Skeletal muscle tissue (tissue), 4 donors: ENCODE results near the gene SLC22A3. TPM values are rescaled to one million over a fixed set of nuclear protein-coding genes. Genes with fewer than 3 reads are reported as not detected.

ENCODE experiments used
- H3K27ac ChIP-seq: one replicate; pipeline ENCODE4 v1.7.0; 2013; ENCODE audit warnings: mild to moderate bottlenecking, low read depth, low read length, inconsistent platforms
- H3K27me3 ChIP-seq, 3 donors: one replicate each; pipeline ENCODE4 v1.7.0; 2013; ENCODE audit warnings: low read length in 3 of 3; ENCODE audit not compliant: control insufficient read depth in 3 of 3, insufficient read depth in 3 of 3
- H3K36me3 ChIP-seq, 3 donors: one replicate each; pipeline ENCODE4 v1.7.0; 2013; ENCODE audit warnings: low read length in 3 of 3; ENCODE audit not compliant: control insufficient read depth in 3 of 3, insufficient read depth in 3 of 3
- H3K4me1 ChIP-seq, 3 donors: one replicate each; pipeline ENCODE4 v1.7.0; 2013; ENCODE audit warnings: low read length in 3 of 3, mild to moderate bottlenecking in 3 of 3; ENCODE audit not compliant: control insufficient read depth in 3 of 3, insufficient read depth in 3 of 3
- H3K4me3 ChIP-seq, 3 donors: one replicate each; pipeline ENCODE4 v1.7.0; 2013; ENCODE audit warnings: low read length in 3 of 3
- H3K9ac ChIP-seq, 3 donors: one replicate each; pipeline ENCODE4 v1.7.0; 2013; ENCODE audit warnings: low read length in 3 of 3, mild to moderate bottlenecking in 3 of 3, moderate library complexity in 2 of 3, low read depth in 1 of 3
- H3K9me3 ChIP-seq, 3 donors: one replicate each; pipeline ENCODE4 v1.7.0; 2013; ENCODE audit warnings: low read length in 3 of 3; ENCODE audit not compliant: control insufficient read depth in 3 of 3
- total RNA-seq: library from RNA; depleted of rRNA; stranded (reverse); fragments of >200 nt; gene quantifications from one replicate; pipeline ENCODE4 v1.2.3, GENCODE V29; 2014
- donor health status: Osteomylitis.

The SLC22A3 gene
- total RNA-seq, 1 donor from 2014 or later, result 8.4 TPM

GRCh38 chr6:160349814-160350350, 1.7 kb downstream of the SLC22A3 start:
- H3K9me3 ChIP-seq, result no peaks in the 10 kb centered on the region
- peaks cover 0 to 8% (median 0%) of the 10 kb centered on the region in 3 donors for H3K36me3 ChIP-seq
- H3K9ac ChIP-seq, result peak overlapping the region in 2 of 3 donors; percentile 11 to 91
- H3K4me1 ChIP-seq, result peaks cover 15 to 28% (median 20%) of the 10 kb centered on the region in 3 donors
- peak overlapping the region; percentile 60 to 88 (median 73) for H3K4me3 ChIP-seq
- peaks cover 0 to 19% (median 9%) of the 10 kb centered on the region in 3 donors for H3K27me3 ChIP-seq
- H3K27ac ChIP-seq, result no peak overlapping the region

- Histone ChIP-seq H3K9me3 (no peaks in the 10 kb centered on the region), H3K36me3 (peaks cover 0 to 5% (median 0%) of the 10 kb centered on the region in 3 donors), H3K4me3 (no peak overlapping the region), H3K27me3 (peaks cover 0 to 15% (median 9%) of the 10 kb centered on the region in 3 donors), H3K9ac (no peak overlapping the region), H3K27ac (no peak overlapping the region), H3K4me1 (peaks cover 29 to 54% (median 42%) of the 10 kb centered on the region in 3 donors)
These were observed 5.8 kb downstream of the SLC22A3 start for GRCh38 chr6:160353950-160354496.

- Histone ChIP-seq H3K27me3 (peaks cover 0 to 10% (median 5%) of the 10 kb centered on the region in 3 donors), H3K4me3 (no peak overlapping the region), H3K27ac (no peak overlapping the region)
These were observed 6.8 kb downstream of the SLC22A3 start for GRCh38 chr6:160355001-160355400.

GRCh38 chr6:160356074-160356744, 8.0 kb downstream of the SLC22A3 start:
- Histone ChIP-seq H3K9ac (peak overlapping the region in 1 of 3 donors; percentile 58), H3K4me3 (no peak overlapping the region), H3K4me1 (peaks cover 23 to 43% (median 29%) of the 10 kb centered on the region in 3 donors), H3K9me3 (no peaks in the 10 kb centered on the region), H3K27ac (no peak overlapping the region), H3K27me3 (peaks cover 0 to 3% (median 0%) of the 10 kb centered on the region in 3 donors), H3K36me3 (no peaks in the 10 kb centered on the region)

More at GRCh38 chr6:160355001-160355400, 6.8 kb downstream of the SLC22A3 start:
- peaks cover 0 to 3% (median 0%) of the 10 kb centered on the region in 3 donors for H3K36me3 ChIP-seq
- peaks cover 23 to 50% (median 33%) of the 10 kb centered on the region in 3 donors for H3K4me1 ChIP-seq
- H3K9ac ChIP-seq, result no peak overlapping the region
- H3K9me3 ChIP-seq, result no peaks in the 10 kb centered on the region

GRCh38 chr6:160357088-160357487, 8.9 kb downstream of the SLC22A3 start:
- Histone ChIP-seq H3K36me3 (no peaks in the 10 kb centered on the region), H3K9ac (peak overlapping the region in 1 of 3 donors; percentile 58)

GRCh38 chr6:160358225-160359119, 10.3 kb downstream of the SLC22A3 start:
- Histone ChIP-seq H3K9ac (peak overlapping the region in 1 of 3 donors; percentile 25), H3K36me3 (no peaks in the 10 kb centered on the region), H3K27ac (no peak overlapping the region), H3K27me3 (no peaks in the 10 kb centered on the region), H3K4me3 (peak overlapping the region in 1 of 3 donors; percentile 46), H3K4me1 (peaks cover 18 to 46% (median 29%) of the 10 kb centered on the region in 3 donors), H3K9me3 (no peaks in the 10 kb centered on the region)

More at GRCh38 chr6:160357088-160357487, 8.9 kb downstream of the SLC22A3 start:
- H3K9me3 ChIP-seq, result no peaks in the 10 kb centered on the region
- no peak overlapping the region for H3K27ac ChIP-seq
- peak overlapping the region in 1 of 3 donors; percentile 46 for H3K4me3 ChIP-seq
- H3K27me3 ChIP-seq, result no peaks in the 10 kb centered on the region
- H3K4me1 ChIP-seq, result peaks cover 23 to 48% (median 29%) of the 10 kb centered on the region in 3 donors

- Histone ChIP-seq H3K9ac (no peak overlapping the region), H3K4me3 (no peak overlapping the region), H3K4me1 (peaks cover 14 to 35% (median 17%) of the 10 kb centered on the region in 3 donors), H3K27me3 (no peaks in the 10 kb centered on the region), H3K36me3 (no peaks in the 10 kb centered on the region), H3K9me3 (no peaks in the 10 kb centered on the region), H3K27ac (no peak overlapping the region)
These were observed 12.8 kb downstream of the SLC22A3 start for GRCh38 chr6:160360955-160361354.

- no peak overlapping the region for H3K4me3 ChIP-seq
These were observed 14.4 kb downstream of the SLC22A3 start for GRCh38 chr6:160362556-160362955.

More at GRCh38 chr6:160362556-160362955, 14.4 kb downstream of the SLC22A3 start:
- Histone ChIP-seq H3K27ac (no peak overlapping the region), H3K36me3 (no peaks in the 10 kb centered on the region), H3K9me3 (no peaks in the 10 kb centered on the region), H3K4me1 (peaks cover under 1 to 19% (median 8%) of the 10 kb centered on the region in 3 donors), H3K9ac (no peak overlapping the region), H3K27me3 (no peaks in the 10 kb centered on the region)
